Measurements from ENCODE around the gene PPM1B.
"Not testable (repeated sequence)": the region's sequence is repeated elsewhere in the genome, so short reads cannot be mapped to it uniquely, and the experiment has no call there.

The PPM1B gene

DNA sequence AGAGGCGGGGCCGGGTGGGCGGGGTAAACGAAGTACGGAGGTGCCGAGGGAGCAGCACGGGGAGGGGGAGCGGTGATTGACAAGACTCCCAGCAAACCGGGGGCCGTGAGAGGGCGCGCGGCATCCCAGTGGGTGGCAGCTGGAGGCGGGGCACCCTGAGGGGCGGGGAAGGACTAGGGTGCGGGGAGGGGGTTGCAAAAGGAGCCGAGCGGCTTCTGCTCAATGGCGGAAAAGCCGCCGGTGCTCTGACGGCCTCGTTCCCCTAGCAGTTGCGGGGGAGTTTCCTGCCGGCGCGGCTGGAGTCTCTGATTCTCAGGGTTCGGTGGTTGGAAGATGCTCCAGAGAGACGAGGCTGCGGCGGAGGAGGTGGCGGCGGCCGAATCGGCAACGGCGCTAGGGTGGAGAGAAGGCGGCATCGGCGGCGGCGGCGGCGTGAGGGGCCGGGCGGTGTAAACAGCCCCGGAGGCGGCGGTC is at the start of gene PPM1B:
Gene PPM1B (plus strand): TSS at position 195 of the 474 bp plus-strand sequence. CDS start 32,325 bp downstream, outside the sequence.
- DNase-seq: no peak

DNA sequence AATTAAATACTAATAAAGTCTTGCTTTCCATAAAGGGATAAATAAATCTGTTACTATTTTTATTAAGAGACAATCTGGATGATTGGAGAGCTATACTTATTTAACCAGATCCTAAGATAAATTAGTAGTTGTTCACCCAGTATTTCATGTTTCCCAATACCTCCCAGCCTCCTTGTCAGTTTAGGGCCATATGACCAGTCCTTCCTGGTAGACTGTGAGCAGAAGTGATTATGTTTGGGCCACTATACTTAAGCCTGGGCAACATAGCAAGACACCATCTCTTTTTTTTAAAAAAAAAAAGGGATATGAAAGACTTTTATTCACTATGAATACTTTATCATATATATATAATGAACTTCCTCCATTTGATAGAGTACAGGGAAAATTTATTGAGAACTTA is 48.8 kb upstream of the PPM1B start:
- no peak for DNase-seq

DNA sequence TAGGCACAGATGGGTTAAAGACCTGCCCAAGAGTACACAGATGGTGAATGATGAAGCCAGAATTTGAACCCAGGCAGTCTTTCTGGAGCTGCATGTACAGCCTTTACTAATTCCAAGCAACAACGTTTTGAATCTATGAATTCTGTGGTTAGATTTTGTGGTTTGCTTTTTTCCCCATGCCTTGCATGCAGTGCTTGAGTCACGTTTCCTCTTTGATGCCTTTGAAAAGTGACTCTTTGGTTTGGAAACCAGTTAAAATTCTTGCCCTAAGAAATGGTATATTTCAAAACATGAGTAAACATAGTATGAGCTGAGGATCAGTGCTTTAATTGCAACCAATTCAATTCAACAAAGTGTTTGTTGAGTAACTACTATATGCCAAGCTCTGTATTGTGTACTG is 48.2 kb upstream of the PPM1B start:
- DNase-seq: no peak

DNA sequence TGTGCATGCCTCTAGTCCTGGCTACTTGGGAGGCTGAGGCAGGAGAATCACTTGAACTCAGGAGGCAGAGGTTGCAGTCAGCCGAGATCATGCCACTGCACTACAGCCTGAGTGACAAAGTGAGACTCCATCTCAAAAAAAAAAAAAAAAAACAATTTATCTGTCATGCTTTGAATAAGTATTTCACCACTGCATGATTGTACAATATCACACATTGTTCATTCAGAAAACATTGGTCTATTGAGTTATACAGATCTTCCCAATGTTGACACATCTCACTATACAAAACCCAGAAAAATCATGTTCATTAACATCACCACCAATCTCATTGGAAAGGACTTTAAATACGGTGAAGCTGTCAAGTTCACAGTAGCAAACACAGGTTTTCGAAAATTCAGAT is 46.8 kb upstream of the PPM1B start:
- no peak for DNase-seq

DNA sequence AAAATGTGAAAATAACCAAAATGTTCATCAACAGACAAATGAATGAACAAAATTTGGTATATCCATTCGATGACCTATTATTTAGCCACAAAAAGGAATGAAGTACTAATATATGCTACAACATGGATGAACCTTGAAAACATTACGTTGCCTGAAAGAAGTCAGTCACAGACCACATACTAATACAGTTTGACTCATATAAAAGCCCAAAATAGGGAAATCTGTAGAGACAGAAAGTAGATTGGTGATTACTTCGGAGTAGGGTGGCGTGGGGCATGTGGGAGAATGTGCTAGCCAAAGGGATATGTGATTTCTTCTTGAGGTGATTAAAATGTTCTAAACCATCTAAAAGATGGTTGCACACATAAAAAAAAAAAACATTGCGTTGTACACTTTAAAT is 44.2 kb upstream of the PPM1B start:
- DNase-seq: no peak

DNA sequence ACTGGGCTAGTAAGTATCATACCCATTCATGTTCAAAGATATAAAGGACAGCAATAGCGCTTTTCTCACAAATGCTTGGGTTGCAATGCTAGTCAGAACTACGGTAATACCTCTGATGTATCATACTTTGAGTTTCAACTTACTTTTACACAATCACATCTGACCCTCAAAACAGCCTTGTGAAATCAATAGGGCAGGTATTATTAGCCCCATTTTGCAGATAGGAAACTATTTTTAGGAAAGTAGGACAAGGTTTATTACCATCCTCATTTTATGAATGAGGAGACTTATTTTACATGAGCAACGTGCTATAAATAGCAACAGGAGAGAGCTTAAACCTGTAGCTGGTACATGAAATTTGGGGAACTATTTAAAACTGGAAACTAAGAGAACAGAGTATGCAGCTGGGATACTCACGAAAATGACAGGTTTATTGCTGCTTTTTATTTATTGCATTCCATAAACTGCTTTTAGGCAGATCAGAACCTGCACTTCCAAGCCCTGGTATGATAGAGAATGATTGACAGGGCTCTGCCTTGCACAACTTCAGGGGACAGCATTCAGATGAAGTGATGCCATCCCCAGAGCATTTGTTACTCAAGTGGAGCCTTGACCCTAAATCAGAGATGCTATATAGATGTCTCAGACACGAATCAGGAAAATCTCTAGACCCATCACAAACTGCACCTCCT is 42.4 kb upstream of the PPM1B start:
- no peak for DNase-seq

DNA sequence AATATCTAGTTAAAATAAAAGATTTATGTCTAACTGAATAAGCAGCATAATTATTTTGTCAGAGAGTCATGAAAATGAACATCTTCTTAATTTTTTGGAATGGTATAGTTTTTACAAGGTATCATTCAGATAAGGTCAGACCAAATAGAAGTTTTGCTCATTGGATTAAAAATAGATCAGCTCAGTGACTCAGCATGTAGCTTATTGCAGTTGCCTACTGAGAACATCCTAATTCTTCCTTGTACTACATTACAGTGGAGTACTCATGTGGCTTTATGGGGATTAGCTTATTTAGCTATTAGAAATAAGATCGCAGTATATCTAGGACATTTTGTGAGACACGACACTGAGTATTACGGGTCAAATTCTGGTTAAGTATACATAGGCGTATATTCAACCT is 38.2 kb upstream of the PPM1B start:
- no peak for DNase-seq

DNA sequence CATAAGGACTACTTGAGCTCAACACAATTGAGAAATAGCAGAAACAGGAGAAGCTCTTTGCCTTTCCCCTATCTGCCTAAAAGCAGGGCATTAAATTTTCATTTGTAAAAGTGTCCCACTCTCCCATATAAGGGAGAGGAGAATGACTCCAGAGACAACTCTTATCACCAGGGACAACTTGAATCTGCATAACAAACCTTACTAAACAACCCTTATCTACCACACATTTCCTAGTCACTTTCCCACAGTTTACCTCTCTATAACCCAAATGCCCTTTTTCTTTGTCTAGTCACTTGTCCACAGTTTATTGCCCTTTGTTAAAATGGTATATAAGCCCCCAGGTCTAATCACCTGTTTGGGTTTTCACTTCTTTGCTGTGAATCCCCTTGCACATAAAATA is 37.5 kb upstream of the PPM1B start:
- no peak for DNase-seq

DNA sequence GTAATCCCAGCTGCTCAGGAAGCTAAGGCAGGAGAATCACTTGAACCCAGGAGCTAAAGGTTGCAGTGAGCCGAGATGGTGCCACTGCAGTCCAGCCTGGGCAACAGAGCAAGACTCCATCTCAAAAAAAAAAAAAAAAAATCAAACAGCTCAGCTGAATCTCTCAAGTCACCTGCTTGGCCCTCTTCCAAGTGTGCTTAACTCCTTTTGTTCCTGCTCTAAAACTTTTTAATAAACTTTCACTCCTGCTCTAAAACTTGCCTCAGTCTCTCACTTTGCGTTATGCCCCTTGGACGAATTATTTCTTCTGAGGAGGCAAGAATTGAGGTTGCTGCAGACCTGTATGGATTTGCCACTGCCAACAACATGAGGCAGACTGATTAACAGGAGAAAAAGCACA is 35.1 kb upstream of the PPM1B start:
- DNase-seq: not testable (repeated sequence)

DNA sequence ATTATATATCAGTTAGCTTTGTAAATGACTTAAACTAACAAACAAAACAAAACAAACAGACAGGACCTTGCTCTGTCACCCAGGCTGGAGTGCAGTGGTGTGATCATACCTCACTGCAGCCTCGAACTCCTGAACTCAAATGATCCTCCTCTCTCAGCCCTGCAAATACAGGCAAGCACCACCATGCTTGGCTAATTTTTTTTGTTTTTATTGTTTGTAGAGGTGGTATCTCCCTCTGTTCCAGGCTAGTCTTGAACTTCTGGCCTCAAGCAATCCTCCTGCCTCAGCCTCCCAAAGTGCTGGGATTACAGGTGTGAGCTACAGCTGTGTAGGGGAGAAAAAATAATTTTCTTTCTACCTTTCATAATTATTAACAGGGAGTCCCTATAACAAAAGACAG is 33.8 kb upstream of the PPM1B start:
- DNase-seq: no peak

DNA sequence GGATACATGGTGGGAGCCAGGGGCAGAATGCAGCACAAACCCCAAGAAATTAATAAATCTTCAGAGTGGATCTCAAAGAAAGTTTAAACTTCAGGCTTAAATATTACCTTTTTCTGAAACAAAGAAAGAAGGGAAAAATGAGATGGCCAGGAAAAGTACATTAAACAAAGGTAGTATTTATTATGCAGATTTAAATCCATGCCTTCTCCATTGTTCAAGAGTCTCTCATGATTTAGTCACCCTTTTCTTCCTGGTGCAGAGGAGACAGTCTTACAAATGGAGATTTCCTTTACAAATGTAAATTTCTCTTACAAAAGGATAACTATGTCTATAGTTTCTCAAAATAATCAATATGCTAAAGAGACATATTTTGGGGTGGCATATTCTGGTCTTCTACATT is 33.4 kb upstream of the PPM1B start:
- DNase-seq: no peak

DNA sequence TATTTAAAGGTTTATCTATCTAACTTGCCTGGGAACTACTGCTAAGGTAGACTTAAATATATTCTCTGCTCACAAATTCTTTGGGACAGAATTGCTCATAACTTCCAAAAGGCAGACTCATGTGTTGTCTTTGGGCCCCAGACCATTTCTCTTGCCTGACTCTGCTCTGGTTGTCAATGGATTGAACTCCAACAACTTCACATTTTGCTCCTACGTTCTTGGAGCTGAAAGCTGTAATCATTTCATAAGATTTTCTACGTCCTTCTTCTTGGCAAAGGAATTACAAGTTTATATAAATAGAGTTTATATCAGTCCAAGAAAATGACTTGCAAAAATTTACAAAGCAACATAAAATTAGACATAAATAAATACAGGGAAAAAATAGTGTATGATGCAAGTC is 32.9 kb upstream of the PPM1B start:
- no peak for DNase-seq

DNA sequence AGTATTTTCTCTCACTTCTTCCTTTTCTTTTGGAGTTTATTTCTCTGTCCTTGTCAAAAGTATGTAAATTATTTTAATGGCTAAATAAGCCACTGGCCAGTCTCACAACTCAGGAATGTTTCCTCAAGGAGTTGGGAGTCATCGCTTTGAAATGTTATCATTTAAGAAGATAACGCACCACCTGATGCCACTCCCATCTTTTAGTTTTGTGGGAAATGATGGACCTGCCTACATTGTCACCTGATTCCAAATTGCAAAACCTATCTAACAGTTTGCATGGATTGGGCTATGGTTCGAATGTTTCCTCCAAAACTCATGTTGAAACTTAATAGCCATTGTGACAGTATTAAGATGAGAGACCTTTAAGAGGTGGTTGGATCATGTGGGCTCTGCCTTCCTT is 32.4 kb upstream of the PPM1B start:
- DNase-seq: no peak

DNA sequence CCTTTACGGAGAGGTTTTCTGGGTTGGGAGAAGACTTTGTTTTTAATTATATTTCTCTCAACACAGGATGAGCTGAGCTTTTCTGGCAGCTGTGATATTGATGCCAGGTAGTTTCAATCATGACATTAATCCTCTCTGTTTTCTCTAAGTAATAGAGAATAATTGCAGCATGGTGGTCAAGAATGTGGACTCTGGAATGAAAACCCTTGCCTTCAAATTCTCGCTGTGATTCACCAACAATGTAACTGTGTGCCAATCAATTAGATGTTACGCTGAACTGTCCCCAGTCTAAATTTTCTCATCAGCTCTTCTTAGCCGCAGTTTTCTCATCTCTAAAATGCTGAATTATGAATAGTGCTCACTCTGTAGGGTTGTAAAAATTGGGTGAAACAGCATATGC is 31.6 kb upstream of the PPM1B start:
- DNase-seq: no peak

DNA sequence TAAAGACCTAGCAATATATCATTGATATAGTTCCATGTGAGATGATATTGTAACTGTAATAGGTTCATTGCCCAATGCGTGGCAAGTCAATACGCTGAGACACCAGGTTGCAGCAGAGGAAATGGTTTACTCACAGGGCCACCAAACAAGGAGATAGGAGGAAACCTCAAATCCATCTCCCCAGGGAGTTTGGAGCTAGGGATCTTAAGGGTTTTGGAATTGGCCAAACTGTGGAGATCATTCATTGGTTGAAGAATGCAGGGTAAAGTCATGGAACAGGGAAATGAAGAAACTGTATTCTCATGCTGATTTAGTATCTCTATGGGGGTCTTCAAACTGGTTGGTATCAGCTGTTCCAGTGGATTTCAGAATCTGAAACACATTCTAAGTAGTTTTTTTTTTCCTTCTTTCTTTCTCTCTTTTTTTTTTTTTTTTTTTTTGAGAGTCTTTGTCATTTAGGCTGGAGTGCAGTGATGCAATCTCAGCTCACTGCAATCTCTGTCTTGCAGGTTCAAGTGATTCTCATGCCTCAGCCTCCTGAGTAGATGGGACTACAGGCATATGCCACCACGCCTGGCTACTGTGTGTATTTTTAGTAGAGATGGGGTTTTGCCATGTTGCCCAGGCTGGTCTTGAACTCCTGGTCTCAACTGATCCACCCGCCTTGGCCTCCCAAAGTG is 30.7 kb upstream of the PPM1B start:
- DNase-seq: no peak

DNA sequence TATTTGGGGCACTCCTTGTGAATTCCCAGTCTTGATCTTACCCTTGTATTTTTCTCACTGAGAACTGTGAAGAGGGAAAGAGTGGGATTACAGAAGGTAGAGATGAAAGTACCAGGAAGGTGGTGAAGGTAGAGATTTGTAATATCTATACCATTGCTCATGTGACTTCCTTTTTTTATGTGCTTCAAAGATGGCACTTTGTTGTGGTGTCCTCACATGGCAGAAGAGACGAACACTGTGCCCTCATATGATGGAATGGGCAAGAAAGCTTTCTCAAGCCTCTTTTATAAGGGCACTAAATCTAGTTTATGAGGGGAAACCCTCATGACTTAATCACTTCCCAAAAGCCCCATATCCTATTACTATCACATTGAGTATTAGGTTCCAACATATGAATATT is 28.9 kb upstream of the PPM1B start:
- DNase-seq: no peak

DNA sequence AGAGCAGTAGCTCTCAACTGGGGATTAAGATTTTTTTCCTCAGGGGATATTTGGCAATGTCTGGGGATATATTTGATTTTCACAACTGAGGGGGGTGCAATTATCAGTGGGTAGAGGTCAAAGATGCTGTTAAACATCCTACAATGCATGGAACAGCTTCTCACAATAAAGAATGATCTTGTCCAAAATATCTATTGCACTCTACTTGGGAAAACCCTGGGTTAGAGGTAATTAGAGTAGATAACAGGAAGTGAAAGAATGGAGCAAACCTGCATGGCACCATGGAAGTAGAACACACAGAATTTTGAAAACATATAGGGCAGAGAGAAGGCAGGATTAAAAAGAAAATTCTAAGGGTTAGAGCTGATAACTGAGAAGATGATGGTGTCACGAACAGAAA is 26.4 kb upstream of the PPM1B start:
- DNase-seq: no peak

DNA sequence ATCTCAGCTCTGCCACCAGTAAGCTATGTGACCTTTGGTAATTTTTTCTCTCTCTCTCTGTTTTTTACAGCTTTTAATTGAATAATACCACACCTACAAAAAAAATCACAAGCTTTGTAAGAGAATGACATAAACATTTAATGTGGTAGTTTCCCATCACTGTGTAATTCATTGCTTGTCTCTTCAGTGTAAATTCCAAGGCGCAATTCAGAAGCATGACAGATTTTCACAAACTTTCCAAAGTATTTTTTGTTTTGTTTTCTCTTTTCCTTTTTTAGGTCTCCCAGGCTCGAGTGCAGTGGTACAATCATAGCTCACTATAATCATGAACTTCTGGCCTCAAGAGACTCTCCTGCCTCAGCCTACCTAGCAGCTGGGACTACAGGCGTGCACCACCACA is 25.0 kb upstream of the PPM1B start:
- DNase-seq: no peak

DNA sequence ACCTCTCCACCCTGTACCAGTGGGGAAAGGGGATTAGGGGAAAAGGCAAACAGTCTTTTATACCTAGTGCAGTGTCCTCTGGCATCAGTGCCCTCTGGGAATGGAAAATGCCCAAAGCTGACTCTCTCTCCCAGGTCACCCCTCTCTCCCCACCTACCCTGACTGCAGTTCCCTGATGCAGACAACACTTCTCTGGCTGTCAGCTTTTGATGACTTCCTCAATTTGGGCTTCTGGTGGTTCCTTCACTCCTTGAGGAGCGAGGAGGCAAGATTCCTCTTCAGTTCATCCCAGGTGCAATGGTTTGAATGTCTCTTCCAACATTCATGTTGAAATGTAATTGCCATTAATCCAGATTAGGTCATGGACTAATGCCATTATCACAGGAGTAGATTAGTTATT is 19.7 kb upstream of the PPM1B start:
- no peak for DNase-seq

DNA sequence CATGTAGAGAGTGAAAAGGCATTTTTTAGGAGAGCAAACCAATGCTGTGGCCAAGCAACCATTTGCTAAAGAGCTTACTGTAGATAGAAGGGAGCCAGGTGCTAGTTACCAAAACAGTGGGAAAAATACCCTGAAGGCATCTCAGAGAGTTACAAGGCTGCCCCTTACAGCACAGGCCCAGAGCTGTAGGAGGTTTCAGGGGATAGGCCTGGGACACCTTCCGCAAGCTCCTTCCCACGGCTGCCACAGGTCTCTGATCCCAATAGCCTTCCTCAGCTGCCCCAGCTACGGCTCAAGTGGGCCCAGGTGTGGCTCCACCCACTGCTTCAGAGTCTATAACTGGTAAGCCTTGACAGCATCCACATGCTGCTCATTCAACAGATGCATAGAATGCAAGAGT is 18.2 kb upstream of the PPM1B start:
- no peak for DNase-seq

DNA sequence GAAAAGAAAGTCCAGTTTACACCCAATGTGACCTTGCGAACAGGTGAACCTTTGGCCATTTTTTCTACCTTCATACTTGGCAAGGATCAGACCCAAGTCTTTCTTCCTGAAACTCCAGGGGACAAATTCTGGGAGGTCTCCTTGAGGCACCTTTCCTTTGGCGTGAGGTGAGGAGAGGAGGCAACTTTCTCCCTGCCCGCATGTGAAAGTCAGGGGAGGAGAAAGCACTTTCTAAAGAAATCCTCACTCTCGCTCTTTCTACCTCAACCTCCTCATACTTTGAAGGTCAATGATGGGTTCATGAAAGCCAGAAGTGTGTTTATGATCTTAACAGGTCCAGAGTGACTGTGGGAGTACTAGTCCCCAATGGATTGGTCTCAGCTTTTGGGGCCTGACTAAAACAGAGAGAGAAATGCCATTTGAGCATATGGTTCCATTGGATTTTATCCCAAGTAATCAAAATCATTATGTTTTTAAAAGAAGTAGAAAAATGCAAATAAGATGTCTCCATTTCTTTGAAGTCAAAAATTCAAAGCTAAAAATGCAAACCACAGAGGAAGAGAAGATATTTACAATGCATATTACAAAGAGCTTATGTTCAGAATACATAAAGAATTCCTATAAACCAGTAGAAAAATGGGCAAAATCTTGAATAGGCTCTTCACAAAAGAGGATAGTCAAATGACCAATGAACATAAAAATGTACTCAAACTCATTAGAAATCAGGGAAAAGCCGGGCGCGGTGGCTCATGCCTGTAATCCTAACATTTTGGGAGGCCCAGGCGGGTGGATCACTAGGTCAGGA is 15.6 kb upstream of the PPM1B start:
- DNase-seq: no peak

DNA sequence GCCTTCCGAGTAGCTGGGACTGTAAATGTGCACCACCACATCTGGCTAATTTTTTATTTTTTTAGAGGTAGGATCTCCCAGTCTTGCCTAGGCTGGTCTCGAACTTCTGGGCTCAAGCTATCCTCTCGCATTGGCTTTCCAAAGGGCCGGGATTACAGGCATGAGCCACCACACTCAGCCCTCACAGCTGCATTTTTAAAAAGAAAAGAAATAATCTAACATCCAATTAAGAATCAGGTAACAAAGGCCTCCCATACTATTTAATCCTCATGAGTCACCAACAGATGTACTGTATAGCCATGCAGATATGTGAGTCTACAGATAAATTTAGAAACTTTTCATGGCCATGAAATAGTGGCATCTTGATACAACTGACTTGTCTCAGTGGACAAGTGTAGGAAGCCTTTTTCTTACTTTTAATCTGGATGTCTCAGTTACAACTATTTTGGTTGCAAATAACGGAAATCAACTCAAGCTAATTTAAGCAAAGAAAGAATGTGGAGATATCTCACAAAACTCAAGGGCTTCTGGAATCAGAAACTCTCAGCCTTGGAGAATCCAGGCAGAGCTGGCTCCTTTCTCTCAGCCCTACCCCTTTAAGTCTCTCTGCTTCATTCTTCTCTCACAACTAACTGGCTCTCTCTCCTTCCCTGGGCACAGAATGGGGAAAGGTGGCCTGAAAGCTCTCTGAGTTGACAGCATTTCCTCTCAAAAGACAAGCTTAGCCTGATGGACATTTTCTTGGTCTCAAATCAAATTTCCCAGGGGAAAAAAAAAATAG is 12.8 kb upstream of the PPM1B start:
- DNase-seq: no peak

DNA sequence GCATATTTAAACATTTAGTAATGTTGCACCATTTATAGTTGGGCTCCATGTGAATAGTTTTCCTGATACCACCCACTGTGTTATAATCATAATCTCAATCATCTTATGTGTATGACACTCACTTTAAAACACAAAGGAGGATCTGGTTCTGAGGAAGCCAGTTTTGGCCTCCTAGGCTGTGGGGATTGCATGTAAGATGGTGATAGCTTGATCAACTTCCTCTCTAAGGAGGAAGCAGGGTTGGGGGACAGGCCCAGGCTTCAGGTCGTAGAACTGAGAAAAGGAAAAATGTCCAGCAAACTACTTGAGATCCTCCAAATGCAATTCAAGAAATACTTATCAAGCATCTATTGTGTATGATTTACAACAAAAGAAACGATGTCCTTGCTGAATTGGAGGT is 4.9 kb upstream of the PPM1B start:
- no peak for DNase-seq

Measured in CD4-positive, alpha-beta T cell treated with Interleukin-15 for 1 hour (primary cell).